ENCODE measurements around the gene UNG. TPM values are rescaled to one million over a fixed set of nuclear protein-coding genes. Genes with fewer than 3 reads are reported as not detected.
A peak's percentile ranks its signal among the peaks of the same experiment; 100 is the strongest.

UNG gene
- total and polyA plus RNA-seq, 7 experiments from 2014 or later: 7.7 to 54.8 (median 13.7) TPM

DNA sequence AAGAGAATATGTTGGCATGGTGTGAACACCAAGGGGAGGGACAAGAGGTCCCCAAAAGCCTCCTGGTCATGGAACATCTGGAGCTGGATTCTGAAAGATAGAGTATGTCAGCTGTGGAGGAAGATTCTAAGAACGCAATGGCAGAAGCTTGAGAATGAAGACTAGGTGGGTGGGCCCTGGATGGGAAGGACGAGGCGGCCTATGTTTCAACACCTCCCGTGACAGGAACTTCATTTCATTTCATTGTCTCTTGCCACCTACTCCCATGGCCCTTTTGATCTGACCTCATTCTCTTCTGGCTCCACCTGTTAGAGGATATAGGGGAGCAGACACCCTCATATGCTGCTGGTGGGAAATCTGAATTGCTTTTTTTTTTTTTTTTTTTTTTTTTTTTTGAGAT, 3.3 kb downstream of the UNG start:
- H3K36me3 Mint-ChIP-seq: peaks cover 0 to 33% (median 11%) of the 10 kb centered on the region in 5 donors
- Histone ChIP-seq H3K4me1 (ENCODE audit: control insufficient read depth in 2 of 2, insufficient read depth in 2 of 2, low read length in 2 of 2) (peaks cover 16% of the 10 kb centered on the region in 2 donors), H3K4me3 (ENCODE audit: low read length) (no peak overlapping the region), H3K27me3 (ENCODE audit: control insufficient read depth in 2 of 2, insufficient read depth in 2 of 2, low read length in 2 of 2) (no peaks in the 10 kb centered on the region), H3K36me3 (ENCODE audit: control insufficient read depth in 2 of 3, insufficient read depth in 3 of 3, low read length in 3 of 3) (peaks cover 0 to 43% (median 0%) of the 10 kb centered on the region in 3 experiments), H3K27ac (ENCODE audit: low read depth, low read length) (no peak overlapping the region), H3K9me3 (ENCODE audit: control insufficient read depth in 2 of 3, low read length in 3 of 3) (no peaks in the 10 kb centered on the region)
- DNase-seq: no peak
- ATAC-seq: no peak
- H3K9me3 Mint-ChIP-seq: no peaks in the 10 kb centered on the region
- POLR2A ChIA-PET: interaction anchor here (0.6 to 1.3 kb wide), 2 partner anchors 9 to 53 kb away, joined by 3 to 4 read pairs; no protein-coding TSS in a partner anchor
- CTCF ChIA-PET: interaction anchor here (0.6 kb wide), 1 partner anchor 217 kb away, joined by 4 read pairs; no protein-coding TSS in a partner anchor
- H3K4me1 Mint-ChIP-seq: peaks cover 19 to 32% (median 26%) of the 10 kb centered on the region in 7 donors
- intact Hi-C loops (cut with micrococcal nuclease): no loop called here
- peak overlapping the region in 1 of 9 donors; percentile 19 for H3K27ac Mint-ChIP-seq
- peak overlapping the region in 1 of 10 donors; percentile 84 for H3K4me3 Mint-ChIP-seq
- H3K27me3 Mint-ChIP-seq: no peaks in the 10 kb centered on the region

DNA sequence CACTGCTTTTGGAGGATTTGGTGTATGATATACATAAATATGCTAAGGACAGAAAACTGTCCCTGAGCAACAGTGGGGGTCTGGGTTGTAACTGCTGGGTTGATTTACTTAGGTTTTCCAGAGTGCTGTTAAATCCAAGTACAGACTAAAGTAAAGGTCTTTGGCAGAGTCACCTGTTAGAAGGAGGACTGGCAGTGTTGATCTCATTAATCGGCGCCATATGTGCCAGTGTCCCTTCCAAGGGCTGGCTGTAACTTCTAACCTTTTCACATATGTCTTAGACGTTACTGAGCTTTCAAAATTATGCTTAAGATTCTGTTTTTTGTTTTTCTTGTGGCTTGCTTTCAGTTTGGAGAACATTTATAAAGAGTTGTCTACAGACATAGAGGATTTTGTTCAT, 5.1 kb downstream of the UNG start:
- Mint-ChIP-seq H3K4me3 (no peak overlapping the region), H3K4me1 (peaks cover 19 to 32% (median 26%) of the 10 kb centered on the region in 7 donors), H3K9me3 (no peaks in the 10 kb centered on the region), H3K27me3 (no peaks in the 10 kb centered on the region), H3K27ac (no peak overlapping the region), H3K36me3 (peaks cover 0 to 33% (median 13%) of the 10 kb centered on the region in 5 donors)
- DNase-seq: no peak
- ATAC-seq: no peak
- CTCF ChIA-PET: no interaction called here
- Histone ChIP-seq H3K4me1 (ENCODE audit: control insufficient read depth in 2 of 2, insufficient read depth in 2 of 2, low read length in 2 of 2) (peaks cover 16% of the 10 kb centered on the region in 2 donors), H3K4me3 (ENCODE audit: low read length) (no peak overlapping the region), H3K27me3 (ENCODE audit: control insufficient read depth in 2 of 2, insufficient read depth in 2 of 2, low read length in 2 of 2) (no peaks in the 10 kb centered on the region), H3K36me3 (ENCODE audit: control insufficient read depth in 2 of 3, insufficient read depth in 3 of 3, low read length in 3 of 3) (peaks cover 0 to 53% (median 3%) of the 10 kb centered on the region in 3 experiments), H3K9me3 (ENCODE audit: control insufficient read depth in 2 of 3, low read length in 3 of 3) (no peaks in the 10 kb centered on the region), H3K27ac (ENCODE audit: low read depth, low read length) (no peak overlapping the region)
- intact Hi-C loops (cut with micrococcal nuclease): no loop called here
- POLR2A ChIA-PET: no interaction called here

DNA sequence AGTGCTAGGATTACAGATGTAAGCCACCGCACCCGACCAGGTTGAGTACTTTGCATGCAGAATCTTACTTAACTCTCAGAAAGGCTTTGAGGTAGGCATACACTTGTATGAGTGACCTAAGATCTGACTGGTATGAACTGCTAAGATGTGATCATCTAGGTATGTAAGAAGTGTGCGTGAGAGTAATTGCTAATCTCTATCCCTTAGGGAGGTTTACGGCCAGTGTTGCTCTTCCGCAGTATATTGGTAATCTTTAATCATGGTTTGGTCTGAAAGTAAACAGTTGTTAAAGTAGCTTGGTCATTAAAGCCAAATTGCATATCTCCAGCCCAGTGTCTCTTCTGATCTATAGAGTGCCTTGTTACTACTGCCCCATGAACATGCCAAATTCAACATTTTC, 7.8 kb downstream of the UNG start:
- H3K4me1 ChIP-seq (ENCODE audit: control insufficient read depth in 2 of 2, insufficient read depth in 2 of 2, low read length in 2 of 2): peaks cover 0 to under 1% of the 10 kb centered on the region in 2 donors
- no peaks in the 10 kb centered on the region for H3K9me3 ChIP-seq (ENCODE audit: control insufficient read depth in 2 of 3, low read length in 3 of 3)
- H3K36me3 Mint-ChIP-seq: peaks cover 0 to 25% (median 21%) of the 10 kb centered on the region in 5 donors
- H3K27me3 Mint-ChIP-seq: no peaks in the 10 kb centered on the region
- POLR2A ChIA-PET: interaction anchor here (0.5 kb wide), 1 partner anchor 63 kb away, joined by 3 read pairs; no protein-coding TSS in a partner anchor
- no peaks in the 10 kb centered on the region for H3K27me3 ChIP-seq (ENCODE audit: control insufficient read depth in 2 of 2, insufficient read depth in 2 of 2, low read length in 2 of 2)
- DNase-seq (no peak), ATAC-seq (no peak)
- H3K27ac ChIP-seq (ENCODE audit: low read depth, low read length): no peak overlapping the region
- H3K4me3 ChIP-seq (ENCODE audit: low read length): no peak overlapping the region
- H3K27ac Mint-ChIP-seq: no peak overlapping the region
- H3K9me3 Mint-ChIP-seq: no peaks in the 10 kb centered on the region
- H3K36me3 ChIP-seq (ENCODE audit: control insufficient read depth in 2 of 3, insufficient read depth in 3 of 3, low read length in 3 of 3): peaks cover 0 to 56% (median 3%) of the 10 kb centered on the region in 3 experiments
- no peak overlapping the region for H3K4me3 Mint-ChIP-seq
- intact Hi-C loops (cut with micrococcal nuclease): no loop called here
- peaks cover 1 to 7% (median 7%) of the 10 kb centered on the region in 7 donors for H3K4me1 Mint-ChIP-seq
- CTCF ChIA-PET: interaction anchor here (0.6 kb wide), 1 partner anchor 113 kb away, joined by 3 read pairs; no protein-coding TSS in a partner anchor

- Histone ChIP-seq H3K9me3 (ENCODE audit: control insufficient read depth in 2 of 3, low read length in 3 of 3) (no peaks in the 10 kb centered on the region), H3K36me3 (ENCODE audit: control insufficient read depth in 2 of 3, insufficient read depth in 3 of 3, low read length in 3 of 3) (peaks cover 0 to 25% (median 3%) of the 10 kb centered on the region in 3 experiments), H3K27me3 (ENCODE audit: control insufficient read depth in 2 of 2, insufficient read depth in 2 of 2, low read length in 2 of 2) (no peaks in the 10 kb centered on the region), H3K4me3 (ENCODE audit: low read length) (no peak overlapping the region), H3K27ac (ENCODE audit: low read depth, low read length) (peak overlapping the region; percentile 80), H3K4me1 (ENCODE audit: control insufficient read depth in 2 of 2, insufficient read depth in 2 of 2, low read length in 2 of 2) (no peaks in the 10 kb centered on the region)
- Mint-ChIP-seq H3K9me3 (no peaks in the 10 kb centered on the region), H3K36me3 (peaks cover 0 to 18% (median 13%) of the 10 kb centered on the region in 5 donors), H3K4me1 (peaks cover under 1 to 35% (median 27%) of the 10 kb centered on the region in 7 donors), H3K27me3 (no peaks in the 10 kb centered on the region), H3K4me3 (peak overlapping the region in 7 of 10 donors; percentile 61 to 88 (median 85)), H3K27ac (peak overlapping the region in 8 of 9 donors; percentile 39 to 90 (median 76))
- no peak for ATAC-seq
- intact Hi-C loops (cut with micrococcal nuclease): loop anchor here (2.0 to 5.0 kb wide), 3 partner anchors 42 to 548 kb away; partner anchors contain the start of genes ISCU (in 1 of the 2) and SART3 (in 1 of the 2)
- no peak for DNase-seq
- ChIA-PET POLR2A (interaction anchor here (1.2 kb wide), 2 partner anchors 10 to 11 kb away, joined by 4 to 7 read pairs; no protein-coding TSS in a partner anchor), CTCF (interaction anchor here (0.6 to 0.7 kb wide), 2 partner anchors 18 to 67 kb away, joined by 3 read pairs; no protein-coding TSS in a partner anchor)
Measured at GRCh38 chr12:109109746-109110350, 12.5 kb downstream of the UNG start.

GRCh38 chr12:109110988-109111495, 13.6 kb downstream of the UNG start:
- Mint-ChIP-seq H3K9me3 (no peaks in the 10 kb centered on the region), H3K4me1 (peaks cover 5 to 46% (median 39%) of the 10 kb centered on the region in 7 donors), H3K27me3 (no peaks in the 10 kb centered on the region), H3K27ac (peak overlapping the region; percentile 61 to 92 (median 77)), H3K36me3 (peaks cover 0 to 9% (median 5%) of the 10 kb centered on the region in 5 donors), H3K4me3 (peak overlapping the region; percentile 79 to 88 (median 84))
- intact Hi-C loops (cut with micrococcal nuclease): loop anchor here (1.0 to 5.0 kb wide), 6 partner anchors 13 to 549 kb away; partner anchors contain the start of genes ALKBH2 (in 1 of the 2), ISCU (in 1 of the 2) and SART3 (in 1 of the 2)
- peak; percentile 24 to 62 (median 48) for DNase-seq
- no peaks in the 10 kb centered on the region for H3K27me3 ChIP-seq (ENCODE audit: control insufficient read depth in 2 of 2, insufficient read depth in 2 of 2, low read length in 2 of 2)
- H3K4me3 ChIP-seq (ENCODE audit: low read length): peak overlapping the region; percentile 46
- peak; percentile 89 for ATAC-seq
- ChIA-PET CTCF (interaction anchor here (0.7 to 1.6 kb wide), 4 partner anchors 9 to 274 kb away, joined by 4 to 8 read pairs (median 6); no protein-coding TSS in a partner anchor), POLR2A (interaction anchor here (0.9 to 1.2 kb wide), 2 partner anchors 13 to 44 kb away, joined by 3 to 7 read pairs; no protein-coding TSS in a partner anchor)
- H3K4me1 ChIP-seq (ENCODE audit: control insufficient read depth in 2 of 2, insufficient read depth in 2 of 2, low read length in 2 of 2): peaks cover 0 to 5% of the 10 kb centered on the region in 2 donors
- H3K27ac ChIP-seq (ENCODE audit: low read depth, low read length): peak overlapping the region; percentile 80
- H3K36me3 ChIP-seq (ENCODE audit: control insufficient read depth in 2 of 3, insufficient read depth in 3 of 3, low read length in 3 of 3): peaks cover 0 to 14% (median 3%) of the 10 kb centered on the region in 3 experiments
- H3K9me3 ChIP-seq (ENCODE audit: control insufficient read depth in 2 of 3, low read length in 3 of 3): no peaks in the 10 kb centered on the region

- no peaks in the 10 kb centered on the region for H3K9me3 Mint-ChIP-seq
- H3K27me3 Mint-ChIP-seq: no peaks in the 10 kb centered on the region
- H3K27ac ChIP-seq (ENCODE audit: low read depth, low read length): no peak overlapping the region
- H3K4me3 Mint-ChIP-seq: peak overlapping the region in 4 of 10 donors; percentile 25 to 49 (median 38)
- no peaks in the 10 kb centered on the region for H3K27me3 ChIP-seq (ENCODE audit: control insufficient read depth in 2 of 2, insufficient read depth in 2 of 2, low read length in 2 of 2)
- H3K9me3 ChIP-seq (ENCODE audit: control insufficient read depth in 2 of 3, low read length in 3 of 3): no peaks in the 10 kb centered on the region
- ATAC-seq (no peak), DNase-seq (no peak)
- H3K4me1 Mint-ChIP-seq: peaks cover 5 to 51% (median 40%) of the 10 kb centered on the region in 7 donors
- POLR2A ChIA-PET: interaction anchor here (1.2 kb wide), 1 partner anchor 20 kb away, joined by 8 read pairs; the partner anchor contains the start of gene ALKBH2
- H3K36me3 ChIP-seq (ENCODE audit: control insufficient read depth in 2 of 3, insufficient read depth in 3 of 3, low read length in 3 of 3): peaks cover 0 to 7% (median 0%) of the 10 kb centered on the region in 3 experiments
- CTCF ChIA-PET: interaction anchor here (0.6 to 1.6 kb wide), 7 partner anchors 7 to 281 kb away, joined by 3 to 7 read pairs (median 4); no protein-coding TSS in a partner anchor
- H3K36me3 Mint-ChIP-seq: peaks cover 0 to 16% (median 3%) of the 10 kb centered on the region in 5 donors
- H3K27ac Mint-ChIP-seq: no peak overlapping the region
- intact Hi-C loops (cut with micrococcal nuclease): loop anchor here (1.0 to 5.0 kb wide), 4 partner anchors 39 to 551 kb away; partner anchors contain the start of genes ISCU (in 1 of the 2) and SART3 (in 1 of the 2)
- no peak overlapping the region for H3K4me3 ChIP-seq (ENCODE audit: low read length)
- peaks cover 0 to 7% of the 10 kb centered on the region in 2 donors for H3K4me1 ChIP-seq (ENCODE audit: control insufficient read depth in 2 of 2, insufficient read depth in 2 of 2, low read length in 2 of 2)
Measured at GRCh38 chr12:109112720-109113465, 15.5 kb downstream of the UNG start.

All from naive thymus-derived CD4-positive, alpha-beta T cell (primary cell).